ENCODE results near the gene CPT1A. TPM values are rescaled to one million over a fixed set of nuclear protein-coding genes. Genes with fewer than 3 reads are reported as not detected.

The CPT1A gene
- total RNA-seq, 1 donor from 2014 or later = 25.9 TPM

DNA sequence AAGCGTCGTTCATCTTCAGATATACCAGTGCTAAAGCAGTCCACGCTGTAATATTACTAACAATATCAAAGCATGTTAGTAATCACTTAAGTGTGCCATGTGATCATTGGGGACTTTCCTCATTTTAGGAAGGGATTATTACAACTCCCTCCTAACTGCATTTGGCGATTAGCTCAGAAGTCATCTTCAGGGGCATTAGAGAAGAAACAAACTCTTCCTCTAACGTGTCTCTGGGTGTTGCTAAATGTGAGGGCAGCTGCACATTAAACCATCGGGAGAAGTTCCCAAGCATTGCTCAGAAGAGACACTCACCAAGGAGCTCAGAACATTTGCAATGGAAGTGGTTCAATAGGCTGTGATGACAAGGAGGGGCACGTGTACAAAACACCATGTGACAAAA lies 107.6 kb downstream of the CPT1A start:
- Mint-ChIP-seq H3K4me1 (no peaks in the 10 kb centered on the region), H3K27me3 (peaks cover 2% of the 10 kb centered on the region), H3K4me3 (no peak overlapping the region), H3K36me3 (ENCODE audit: low read depth) (no peaks in the 10 kb centered on the region), H3K9me3 (no peaks in the 10 kb centered on the region), H3K27ac (no peak overlapping the region)
- intact Hi-C loops (cut with micrococcal nuclease) = no loop called here
- DNase-seq = no peak

DNA sequence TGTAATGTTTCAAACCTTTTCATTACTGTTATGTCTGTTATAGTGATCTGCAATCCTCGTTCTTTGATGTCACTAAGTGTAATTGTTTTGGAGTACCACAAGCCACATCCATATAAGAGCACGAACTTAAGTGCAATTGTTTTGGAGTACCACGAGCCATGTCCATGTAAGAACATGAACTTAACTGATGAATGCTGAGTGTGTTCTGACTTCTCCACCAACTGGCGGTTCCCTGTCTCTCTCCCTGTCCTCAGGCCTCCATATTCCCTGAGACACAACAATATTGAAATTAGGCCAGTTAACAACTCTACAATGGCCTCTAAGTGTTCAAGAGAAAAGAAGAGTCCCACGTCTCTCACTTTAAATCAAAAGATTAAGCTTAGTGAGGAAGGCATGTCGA lies 113.9 kb downstream of the CPT1A start:
- Mint-ChIP-seq H3K4me1 (no peaks in the 10 kb centered on the region), H3K36me3 (ENCODE audit: low read depth) (no peaks in the 10 kb centered on the region), H3K27me3 (peaks cover 17% of the 10 kb centered on the region), H3K4me3 (no peak overlapping the region), H3K27ac (no peak overlapping the region), H3K9me3 (no peaks in the 10 kb centered on the region)
- intact Hi-C loops (cut with micrococcal nuclease) = no loop called here
- DNase-seq = no peak

- Mint-ChIP-seq H3K36me3 (ENCODE audit: low read depth) (no peaks in the 10 kb centered on the region), H3K27me3 (peaks cover 35% of the 10 kb centered on the region), H3K27ac (no peak overlapping the region), H3K4me3 (no peak overlapping the region), H3K4me1 (no peaks in the 10 kb centered on the region), H3K9me3 (no peaks in the 10 kb centered on the region)
- intact Hi-C loops (cut with micrococcal nuclease) = no loop called here
- no peak for DNase-seq
Measured at GRCh38 chr11:68724293-68724692, 117.4 kb downstream of the CPT1A start.

- intact Hi-C loops (cut with micrococcal nuclease) = no loop called here
- DNase-seq = no peak
- Mint-ChIP-seq H3K27me3 (peaks cover 28% of the 10 kb centered on the region), H3K9me3 (no peaks in the 10 kb centered on the region), H3K4me3 (no peak overlapping the region), H3K36me3 (ENCODE audit: low read depth) (no peaks in the 10 kb centered on the region), H3K27ac (no peak overlapping the region), H3K4me1 (no peaks in the 10 kb centered on the region)
Measured at GRCh38 chr11:68722143-68722542, 119.6 kb downstream of the CPT1A start.

DNA sequence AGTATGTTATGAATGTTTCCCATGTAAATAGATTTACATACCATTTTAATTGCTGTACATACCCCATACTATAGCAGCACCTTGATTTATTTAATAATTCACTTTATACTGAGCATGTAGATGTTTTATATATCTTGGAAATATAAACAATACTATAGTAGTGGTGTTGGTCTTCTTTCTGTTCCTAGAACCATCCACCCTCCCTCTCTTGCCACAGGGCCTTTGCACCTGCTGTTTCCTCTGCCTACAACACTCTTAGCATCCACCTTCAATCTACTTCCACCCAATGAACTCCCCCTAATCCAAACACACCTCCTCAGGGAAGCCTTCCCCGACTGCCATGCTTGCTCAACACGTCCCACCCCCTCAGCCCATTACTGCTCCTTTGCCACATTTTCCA lies 120.6 kb downstream of the CPT1A start:
- Mint-ChIP-seq H3K36me3 (ENCODE audit: low read depth) (no peaks in the 10 kb centered on the region), H3K4me3 (no peak overlapping the region), H3K4me1 (no peaks in the 10 kb centered on the region), H3K27ac (no peak overlapping the region), H3K9me3 (no peaks in the 10 kb centered on the region), H3K27me3 (peaks cover 28% of the 10 kb centered on the region)
- DNase-seq = no peak
- intact Hi-C loops (cut with micrococcal nuclease) = no loop called here

GRCh38 chr11:68715456-68716122 lies 126.1 kb downstream of the CPT1A start:
- intact Hi-C loops (cut with micrococcal nuclease) = no loop called here
- Mint-ChIP-seq H3K4me1 (no peaks in the 10 kb centered on the region), H3K9me3 (no peaks in the 10 kb centered on the region)

DNA sequence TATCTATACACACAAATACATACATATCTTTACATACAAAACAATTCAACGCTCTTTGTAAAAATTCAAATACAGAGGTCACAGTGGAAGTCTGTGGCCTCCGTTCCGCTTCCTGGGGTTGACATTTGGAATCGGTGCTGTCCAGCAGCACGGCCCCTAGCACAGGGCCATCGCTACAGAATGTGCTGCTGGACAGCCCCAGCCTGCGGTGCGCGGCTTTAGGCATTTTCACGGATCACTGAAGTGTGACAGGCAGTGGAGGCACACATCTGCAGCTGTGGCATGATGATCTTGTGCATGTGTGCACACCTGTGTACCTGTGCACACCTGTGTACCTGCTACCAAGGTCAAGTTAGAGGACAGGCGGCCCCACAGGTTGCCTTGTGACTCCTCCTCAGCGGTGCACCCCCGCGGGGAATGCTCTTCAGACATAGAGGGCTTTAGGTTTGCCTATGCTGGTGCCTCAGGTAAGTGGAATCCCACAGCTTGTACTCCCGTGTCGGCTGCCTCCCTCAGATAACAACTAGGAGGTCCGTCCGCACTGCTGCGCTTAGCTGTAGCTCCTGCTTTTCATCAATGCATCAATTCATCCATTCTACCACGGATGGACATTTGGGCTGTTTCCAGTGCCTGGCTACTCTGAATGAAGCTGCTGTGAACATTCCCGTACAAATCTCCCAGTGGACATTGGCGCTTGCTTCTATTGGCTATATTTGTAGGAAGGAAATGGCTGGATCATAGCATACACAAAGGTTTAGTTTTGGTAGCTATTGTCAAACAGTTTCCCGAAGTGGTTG lies 127.5 kb downstream of the CPT1A start:
- Mint-ChIP-seq H3K4me3 (no peak overlapping the region), H3K27me3 (peaks cover 3% of the 10 kb centered on the region), H3K27ac (no peak overlapping the region), H3K36me3 (ENCODE audit: low read depth) (no peaks in the 10 kb centered on the region), H3K9me3 (no peaks in the 10 kb centered on the region), H3K4me1 (no peaks in the 10 kb centered on the region)
- intact Hi-C loops (cut with micrococcal nuclease) = no loop called here
- DNase-seq = no peak

More at GRCh38 chr11:68715456-68716122, 126.1 kb downstream of the CPT1A start:
- Mint-ChIP-seq H3K27me3 (peaks cover 10% of the 10 kb centered on the region), H3K27ac (no peak overlapping the region), H3K36me3 (ENCODE audit: low read depth) (no peaks in the 10 kb centered on the region), H3K4me3 (no peak overlapping the region)
- DNase-seq = no peak

DNA sequence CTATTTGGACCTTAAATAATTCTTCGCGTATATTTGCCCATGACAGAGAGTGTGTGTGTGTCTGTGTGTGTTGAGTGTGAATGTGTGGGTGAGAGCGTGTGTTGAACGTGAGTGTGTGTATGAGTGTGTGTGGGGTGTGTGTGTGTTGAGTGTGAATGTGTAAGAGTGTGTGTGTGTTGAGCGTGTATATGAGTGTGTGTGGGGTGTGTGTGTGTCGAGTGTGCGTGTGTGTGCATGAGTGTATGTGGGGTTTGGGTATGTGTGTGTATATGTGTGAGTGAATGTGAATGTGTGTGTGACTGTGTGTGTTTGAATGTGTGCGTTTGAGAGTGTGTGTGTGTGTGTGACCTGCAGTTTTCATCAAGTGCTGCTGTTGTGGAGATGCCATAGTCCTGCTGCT lies 130.6 kb downstream of the CPT1A start:
- Mint-ChIP-seq H3K9me3 (no peaks in the 10 kb centered on the region), H3K27ac (no peak overlapping the region), H3K36me3 (ENCODE audit: low read depth) (no peaks in the 10 kb centered on the region)

GRCh38 chr11:68710409-68710808 lies 131.3 kb downstream of the CPT1A start:
- Mint-ChIP-seq H3K4me3 (no peak overlapping the region), H3K27me3 (no peaks in the 10 kb centered on the region), H3K36me3 (ENCODE audit: low read depth) (no peaks in the 10 kb centered on the region), H3K27ac (no peak overlapping the region), H3K4me1 (no peaks in the 10 kb centered on the region), H3K9me3 (no peaks in the 10 kb centered on the region)
- no peak for DNase-seq
- intact Hi-C loops (cut with micrococcal nuclease) = no loop called here

More for the DNA sequence above, 130.6 kb downstream of the CPT1A start:
- DNase-seq = no peak
- no peaks in the 10 kb centered on the region for H3K4me1 Mint-ChIP-seq
- intact Hi-C loops (cut with micrococcal nuclease) = no loop called here
- H3K27me3 Mint-ChIP-seq = no peaks in the 10 kb centered on the region
- H3K4me3 Mint-ChIP-seq = no peak overlapping the region

DNA sequence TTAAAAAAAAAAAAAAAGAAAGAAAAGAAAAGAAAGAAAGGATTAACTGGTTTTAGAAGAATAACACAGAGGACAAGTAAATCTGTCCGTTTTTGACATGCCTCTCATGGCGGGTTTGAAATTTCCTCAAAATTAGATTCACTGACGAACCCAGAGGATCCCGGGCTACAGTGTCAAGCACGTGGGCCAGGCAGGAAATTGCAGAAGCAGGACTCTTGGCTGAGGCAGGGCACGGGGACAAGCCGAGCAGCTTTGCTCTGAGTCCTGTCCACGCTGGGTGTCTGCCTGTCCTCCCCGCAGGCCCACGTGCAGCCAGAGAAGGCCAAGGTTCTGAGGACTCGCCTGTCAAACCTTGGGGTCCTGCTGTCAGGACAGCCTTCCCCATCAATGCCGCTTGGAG lies 132.7 kb downstream of the CPT1A start:
- Mint-ChIP-seq H3K27me3 (no peaks in the 10 kb centered on the region), H3K9me3 (no peaks in the 10 kb centered on the region), H3K36me3 (ENCODE audit: low read depth) (no peaks in the 10 kb centered on the region), H3K4me1 (no peaks in the 10 kb centered on the region), H3K27ac (no peak overlapping the region), H3K4me3 (no peak overlapping the region)
- DNase-seq = no peak
- intact Hi-C loops (cut with micrococcal nuclease) = no loop called here

DNA sequence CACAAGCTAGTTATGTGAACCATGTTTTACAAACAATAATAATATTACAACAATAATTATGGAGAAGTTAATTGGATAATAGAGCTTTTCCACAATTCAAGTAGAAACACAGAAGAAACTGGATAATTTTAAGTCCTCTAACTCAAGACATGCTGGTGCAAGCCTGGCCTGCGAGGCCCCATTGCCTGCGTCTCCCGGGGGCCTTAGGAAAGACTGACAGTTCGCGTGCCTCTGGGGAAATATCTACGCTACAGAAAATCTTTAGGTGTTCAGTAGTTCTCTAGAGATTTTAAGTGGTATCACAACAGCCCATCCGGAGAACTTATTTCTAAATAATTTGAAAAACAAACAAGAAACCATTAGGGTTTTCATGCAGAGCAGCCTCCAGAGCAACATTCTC lies 134.2 kb downstream of the CPT1A start:
- Mint-ChIP-seq H3K27ac (no peak overlapping the region), H3K4me1 (no peaks in the 10 kb centered on the region)
- no peak for DNase-seq

GRCh38 chr11:68704887-68705286 lies 136.8 kb downstream of the CPT1A start:
- no peak for DNase-seq
- Mint-ChIP-seq H3K4me3 (no peak overlapping the region), H3K27ac (no peak overlapping the region), H3K4me1 (no peaks in the 10 kb centered on the region), H3K27me3 (peaks cover 20% of the 10 kb centered on the region), H3K36me3 (ENCODE audit: low read depth) (no peaks in the 10 kb centered on the region), H3K9me3 (no peaks in the 10 kb centered on the region)
- intact Hi-C loops (cut with micrococcal nuclease) = no loop called here

More for the DNA sequence above, 134.2 kb downstream of the CPT1A start:
- Mint-ChIP-seq H3K36me3 (ENCODE audit: low read depth) (no peaks in the 10 kb centered on the region), H3K9me3 (no peaks in the 10 kb centered on the region), H3K4me3 (no peak overlapping the region), H3K27me3 (peaks cover 8% of the 10 kb centered on the region)
- intact Hi-C loops (cut with micrococcal nuclease) = no loop called here

Measured in activated CD4-positive, alpha-beta T cell treated with anti-CD3 and anti-CD28 coated beads, Interleukin-2, amount 10 ng/mL, durations not matched to agents 24 days and 14 days (primary cell).